IMR-90 (cell line): Measurements from ENCODE around the gene WDR48. TPM values are rescaled to one million over a fixed set of nuclear protein-coding genes. Genes with fewer than 3 reads are reported as not detected.

Source experiments
- ATAC-seq: fragments of 200-7000 bp; cut with Tn5 transposase; 2 replicates; pipeline ENCODE4 v1.9.1; 2020; ENCODE audit warnings: low read depth, mild to moderate bottlenecking, moderate library complexity
- BruUV-seq: library from RNA; stranded (reverse); fragments of 400-500 nt; replicated peaks from 2 replicates; lab custom pipeline; 2021; lab: Mats Ljungman, UMichigan
- CTCF ChIA-PET: fragments of 300-600 bp; formaldehyde crosslinking; extraction: SDS; loops from one replicate; lab custom pipeline; 2021; ENCODE audit warnings: antibody characterized with exemption; lab: Yijun Ruan, JAX
- POLR2A ChIA-PET: fragments of 300-600 bp; sonication (Branson Sonifier 250); formaldehyde crosslinking; loops from one replicate; lab custom pipeline; 2022; ENCODE audit warnings: antibody characterized with exemption; ENCODE audit not compliant: unreplicated experiment; lab: Charles Lee
- DNase-seq: peaks from one replicate; pipeline ENCODE4 v3.0.0; 2013
- H2AFZ ChIP-seq: replicated peaks from 2 replicates; pipeline ENCODE3; 2013; ENCODE audit warnings: low read length, mild to moderate bottlenecking; ENCODE audit not compliant: poor library complexity
- H2AK5ac ChIP-seq: 2 replicates; pipeline ENCODE4 v1.6.1; 2013; ENCODE audit warnings: low read depth, low read length, inconsistent platforms
- H2AK9ac ChIP-seq: replicated peaks from 2 replicates; pipeline ENCODE3; 2013; ENCODE audit warnings: mild to moderate bottlenecking, low read depth, low read length, moderate library complexity; ENCODE audit not compliant: poor library complexity
- H2BK120ac ChIP-seq: 2 replicates; pipeline ENCODE4 v1.6.1; 2013; ENCODE audit warnings: low read depth, low read length, inconsistent platforms
- H2BK15ac ChIP-seq: 3 replicates; pipeline ENCODE4 v1.6.1; 2013; ENCODE audit warnings: low read depth, low read length, inconsistent platforms
- H2BK20ac ChIP-seq: 2 replicates; pipeline ENCODE4 v1.6.1; 2013; ENCODE audit warnings: low read depth, mild to moderate bottlenecking, inconsistent platforms, low read length, moderate library complexity
- H2BK5ac ChIP-seq: 2 replicates; pipeline ENCODE4 v1.6.1; 2013; ENCODE audit warnings: mild to moderate bottlenecking, low read depth, low read length, inconsistent platforms; ENCODE audit not compliant: poor library complexity, severe bottlenecking
- H3K14ac ChIP-seq: replicated peaks from 2 replicates; pipeline ENCODE4 v1.6.1; 2013; ENCODE audit warnings: low read depth, low read length, inconsistent platforms
- H3K18ac ChIP-seq: 2 replicates; pipeline ENCODE4 v1.6.1; 2013; ENCODE audit warnings: low read depth, low read length, control low read depth
- H3K23ac ChIP-seq: 2 replicates; pipeline ENCODE4 v1.6.1; 2013; ENCODE audit warnings: low read depth, low read length, inconsistent platforms
- H3K27ac ChIP-seq: 2 replicates; pipeline ENCODE4 v1.5.1; 2013; ENCODE audit warnings: mild to moderate bottlenecking, control low read depth, low read length; ENCODE audit not compliant: insufficient read depth
- H3K27me3 ChIP-seq: 2 replicates; pipeline ENCODE4 v1.6.1; 2013; ENCODE audit warnings: low read length; ENCODE audit not compliant: control insufficient read depth, insufficient read depth
- H3K36me3 ChIP-seq: 2 replicates; pipeline ENCODE4 v1.6.1; 2013; ENCODE audit warnings: low read length, mixed read lengths; ENCODE audit not compliant: control insufficient read depth, insufficient read depth
- H3K4ac ChIP-seq: 2 replicates; pipeline ENCODE4 v1.6.1; 2013; ENCODE audit warnings: low read depth, low read length, inconsistent platforms
- H3K4me1 ChIP-seq: 2 replicates; pipeline ENCODE4 v1.6.1; 2013; ENCODE audit warnings: low read length, mixed read lengths; ENCODE audit not compliant: control insufficient read depth, insufficient read depth
- H3K4me2 ChIP-seq: 2 replicates; pipeline ENCODE4 v1.6.1; 2013; ENCODE audit warnings: low read depth, mild to moderate bottlenecking, control low read depth, low read length, moderate library complexity
- H3K4me3 ChIP-seq: 2 replicates; pipeline ENCODE4 v1.5.1; 2013; ENCODE audit warnings: low read depth, mild to moderate bottlenecking, control low read depth, low read length, moderate library complexity; ENCODE audit not compliant: insufficient read depth
- H3K56ac ChIP-seq: 2 replicates; pipeline ENCODE4 v1.6.1; 2013; ENCODE audit warnings: low read length, inconsistent platforms; ENCODE audit not compliant: insufficient read depth; ENCODE audit errors: extremely low read depth
- H3K79me1 ChIP-seq, 2 experiments: 2 replicates each; pipeline ENCODE4 v1.6.1; 2013; ENCODE audit warnings: low read length in 2 of 2, inconsistent platforms in 1 of 2, low read depth in 1 of 2
- H3K9ac ChIP-seq: 2 replicates; pipeline ENCODE4 v1.6.1; 2013; ENCODE audit warnings: low read depth, low read length, control low read depth
- H3K9me1 ChIP-seq: 2 replicates; pipeline ENCODE4 v1.6.1; 2013; ENCODE audit warnings: low read length, inconsistent platforms; ENCODE audit not compliant: insufficient read depth
- H3K9me3 ChIP-seq: 2 replicates; pipeline ENCODE4 v1.6.1; 2013; ENCODE audit warnings: low read length; ENCODE audit not compliant: control insufficient read depth, insufficient read depth
- H4K20me1 ChIP-seq: 2 replicates; pipeline ENCODE4 v1.6.1; 2013; ENCODE audit warnings: low read length, inconsistent platforms; ENCODE audit not compliant: insufficient read depth
- H4K5ac ChIP-seq: 2 replicates; pipeline ENCODE4 v1.6.1; 2013; ENCODE audit warnings: mild to moderate bottlenecking, low read depth, low read length, control low read depth
- H4K8ac ChIP-seq, 2 experiments: 2 replicates each; pipeline ENCODE4 v1.6.1; 2013; ENCODE audit warnings: low read depth in 2 of 2, low read length in 2 of 2, control low read depth in 1 of 2, inconsistent platforms in 1 of 2
- H4K91ac ChIP-seq: 2 replicates; pipeline ENCODE4 v1.6.1; 2013; ENCODE audit warnings: low read depth, low read length, inconsistent platforms; ENCODE audit not compliant: insufficient read depth
- BHLHE40 ChIP-seq: fragments of 150-350 bp; IDR thresholded peaks from 2 replicates; pipeline ENCODE4 v1.6.1; 2016; ENCODE audit warnings: mild to moderate bottlenecking, low read depth, low read length
- CEBPB ChIP-seq: IDR thresholded peaks from 2 replicates; pipeline ENCODE4 v1.6.1; 2012; ENCODE audit warnings: low read depth, low read length, improper control_type of control experiment
- CHD1 ChIP-seq: IDR thresholded peaks from 2 replicates; pipeline ENCODE4 v1.6.1; 2012; ENCODE audit warnings: low read depth, low read length, improper control_type of control experiment
- CTCF ChIP-seq: conservative IDR thresholded peaks from 2 replicates; pipeline ENCODE4 v1.5.1; 2012; ENCODE audit warnings: mild to moderate bottlenecking, low read depth, low read length, improper control_type of control experiment
- ELK1 ChIP-seq: fragments of 150-350 bp; IDR thresholded peaks from 2 replicates; pipeline ENCODE4 v1.6.1; 2016; ENCODE audit warnings: low read depth, mild to moderate bottlenecking, low read length, moderate library complexity, borderline replicate concordance
- FOS ChIP-seq: fragments of 150-350 bp; IDR thresholded peaks from 2 replicates; pipeline ENCODE4 v1.6.1; 2016; ENCODE audit warnings: low read depth, low read length
- MAFK ChIP-seq: IDR thresholded peaks from 2 replicates; pipeline ENCODE4 v1.6.1; 2012; ENCODE audit warnings: low read depth, low read length, improper control_type of control experiment
- MAZ ChIP-seq: IDR thresholded peaks from 2 replicates; pipeline ENCODE4 v1.6.1; 2012; ENCODE audit warnings: low read depth, mild to moderate bottlenecking, low read length, improper control_type of control experiment, moderate library complexity, borderline replicate concordance
- MXI1 ChIP-seq: IDR thresholded peaks from 2 replicates; pipeline ENCODE4 v1.6.1; 2012; ENCODE audit warnings: low read depth, mild to moderate bottlenecking, low read length, moderate library complexity, borderline replicate concordance
- NFE2L2 ChIP-seq: fragments of 150-350 bp; IDR thresholded peaks from 2 replicates; pipeline ENCODE4 v1.6.1; 2016; ENCODE audit warnings: low read depth, mild to moderate bottlenecking, low read length
- POLR2A ChIP-seq: IDR thresholded peaks from 2 replicates; pipeline ENCODE4 v1.6.1; 2012; ENCODE audit warnings: mild to moderate bottlenecking, low read depth, low read length
- RAD21 ChIP-seq: IDR thresholded peaks from 2 replicates; pipeline ENCODE4 v1.6.1; 2012; ENCODE audit warnings: low read length, improper control_type of control experiment
- RCOR1 ChIP-seq: IDR thresholded peaks from 2 replicates; pipeline ENCODE4 v1.6.1; 2012; ENCODE audit warnings: mild to moderate bottlenecking, low read length, improper control_type of control experiment; ENCODE audit not compliant: insufficient replicate concordance
- RFX5 ChIP-seq: IDR thresholded peaks from 2 replicates; pipeline ENCODE4 v1.8.0; 2012; ENCODE audit warnings: low read depth, mild to moderate bottlenecking, low read length, moderate library complexity
- SMC3 ChIP-seq: fragments of 150-350 bp; IDR thresholded peaks from 2 replicates; pipeline ENCODE4 v1.6.1; 2016; ENCODE audit warnings: low read depth, mild to moderate bottlenecking, antibody characterized with exemption, low read length, moderate library complexity
- USF2 ChIP-seq: fragments of 150-350 bp; IDR thresholded peaks from 2 replicates; pipeline ENCODE4 v1.6.1; 2017; ENCODE audit warnings: mild to moderate bottlenecking, antibody characterized with exemption, low read length, low read depth
- WGBS, 2 experiments: methylation state at CpG; one replicate each; pipeline versions ENCODE4 v1.1.5 to v1.1.7; 2013; ENCODE audit warnings: missing lambda C conversion rate in 2 of 2; ENCODE audit not compliant: insufficient read length in 1 of 2; ENCODE audit errors: extremely low coverage in 2 of 2; 5-methylcytosine and 5-hydroxymethylcytosine counted together
- dilution Hi-C: fragments of 300-500 bp; cut with HindIII; formaldehyde crosslinking; loops from one replicate; pipeline ENCODE4 v1.14.3; 2018; ENCODE audit warnings: low sequenced_read_pairs; ENCODE audit not compliant: unreplicated experiment
- in situ Hi-C: fragments of 300-500 bp; cut with MboI; formaldehyde crosslinking; loops from 3 replicates; pipeline ENCODE4 v1.14.3; 2019; ENCODE audit warnings: low sequenced_read_pairs, inconsistent platforms, mixed read lengths
- intact Hi-C: fragments of 100-400 bp; cut with micrococcal nuclease; formaldehyde crosslinking; loops from 2 replicates; pipeline ENCODE4 v1.10.0; 2022
- polyA plus RNA-seq, 3 experiments: library from polyadenylated mRNA; depleted of rRNA; stranded (reverse); fragments of >200 nt; gene quantifications; 2 replicates each; pipeline ENCODE4 v1.2.3, GENCODE V29; 2012; ENCODE audit warnings: low replicate concordance in 1 of 3
- total RNA-seq: library from RNA; depleted of rRNA; stranded (reverse); fragments of >200 nt; gene quantifications from 2 replicates; pipeline ENCODE4 v1.2.3, GENCODE V29; 2012

The WDR48 gene
- total and polyA plus RNA-seq, 2 of the 4 experiments (the other 2 are of a cell fraction) = 14.4 to 41.2 TPM

- Histone ChIP-seq H4K20me1 (peaks cover 19% of the 10 kb centered on the region; the same call in 1 of the 2 replicates), H4K91ac (no peak overlapping the region), H3K27ac (no peak overlapping the region), H3K27me3 (no peaks in the 10 kb centered on the region), H3K4me3 (no peak overlapping the region), H3K9ac (no peak overlapping the region), H2BK5ac (no peak overlapping the region), H4K8ac (no peak overlapping the region), H3K56ac (no peak overlapping the region), H3K36me3 (peaks cover 61% of the 10 kb centered on the region), H2BK20ac (no peak overlapping the region), H3K9me3 (no peaks in the 10 kb centered on the region), H3K14ac (no peak overlapping the region), H3K23ac (no peak overlapping the region), H2BK120ac (no peak overlapping the region), H3K18ac (no peak overlapping the region), H2AK5ac (no peak overlapping the region), H3K4ac (no peak overlapping the region), H3K79me1 (peaks cover 7 to 19% of the 10 kb centered on the region in 2 experiments), H3K4me2 (no peak overlapping the region), H2AFZ (no peak overlapping the region), H3K4me1 (no peaks in the 10 kb centered on the region), H2AK9ac (peak overlapping the region; percentile 12), H2BK15ac (no peak overlapping the region), H3K9me1 (no peaks in the 10 kb centered on the region), H4K5ac (no peak overlapping the region)
- peak; percentile 21 for DNase-seq
- in situ Hi-C loops (no loop called here), intact Hi-C loops (no loop called here), dilution Hi-C loops (no loop called here)
- CTCF ChIA-PET = no interaction called here
- BruUV-seq = TSS peak; percentile 62
- WGBS, 2 experiments = 50% methylated on average over 1 of the region's 3 CpGs; no CpG with 5 or more reads in 1 of the 2 experiments
- TF ChIP-seq MAZ = no peak
- TF ChIP-seq FOS = no peak
- no peak for TF ChIP-seq RAD21
- TF ChIP-seq USF2 = no peak
- TF ChIP-seq MXI1 = no peak
- no peak for TF ChIP-seq NFE2L2
- no peak for TF ChIP-seq ELK1
- TF ChIP-seq CTCF = no peak
- no peak for TF ChIP-seq CHD1
- no peak for TF ChIP-seq MAFK
- TF ChIP-seq POLR2A = no peak
- TF ChIP-seq RFX5 = no peak
- TF ChIP-seq SMC3 = no peak
- no peak for TF ChIP-seq CEBPB
- no peak for TF ChIP-seq BHLHE40
- TF ChIP-seq RCOR1 = no peak
- POLR2A ChIA-PET = no interaction called here
- peak; percentile 41; the same call in 1 of the 2 replicates for ATAC-seq
Measured at GRCh38 chr3:39096775-39097174, 45.0 kb downstream of the WDR48 start.
